HuH-7 (cell line): ENCODE results near the gene TGFBRAP1.
"Not testable (repeated sequence)": the region's sequence is repeated elsewhere in the genome, so short reads cannot be mapped to it uniquely, and the experiment has no call there.

Source experiments
- DNase-seq: peaks from one replicate; pipeline ENCODE4 v3.0.0; 2011; ENCODE audit warnings: low spot score

The TGFBRAP1 gene

DNA sequence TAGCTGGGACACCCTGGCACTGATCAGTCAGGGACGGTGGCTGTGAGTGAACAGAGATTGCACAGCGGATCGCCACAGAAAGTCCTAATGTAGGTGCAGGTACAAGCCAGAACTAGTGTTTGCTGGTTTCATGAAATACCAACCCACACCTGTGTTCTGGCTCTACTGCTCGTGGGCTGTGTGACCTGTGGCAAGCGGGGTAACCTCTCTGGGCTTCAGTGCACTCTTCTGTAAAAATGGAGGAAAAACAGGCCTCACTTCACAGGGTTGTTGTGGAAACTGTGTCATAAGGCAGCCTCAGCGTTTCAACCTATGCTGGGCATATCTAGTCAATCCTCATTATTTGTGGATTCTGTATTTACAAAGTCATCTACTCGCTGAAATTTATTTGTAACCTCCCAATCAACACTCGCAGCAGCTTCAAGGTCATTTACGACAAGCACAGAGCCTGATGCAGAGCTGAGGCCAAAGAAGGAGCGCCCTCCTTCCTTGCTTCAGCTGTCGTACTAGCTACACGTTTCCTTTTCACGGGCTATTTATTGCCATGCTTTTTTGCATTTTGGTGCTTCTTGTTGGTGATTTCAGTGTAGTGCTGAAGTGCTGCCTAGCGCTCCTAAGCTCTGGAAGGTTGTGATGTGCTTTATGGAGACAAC, 58.0 kb downstream of the TGFBRAP1 start:
- no peak for DNase-seq

DNA sequence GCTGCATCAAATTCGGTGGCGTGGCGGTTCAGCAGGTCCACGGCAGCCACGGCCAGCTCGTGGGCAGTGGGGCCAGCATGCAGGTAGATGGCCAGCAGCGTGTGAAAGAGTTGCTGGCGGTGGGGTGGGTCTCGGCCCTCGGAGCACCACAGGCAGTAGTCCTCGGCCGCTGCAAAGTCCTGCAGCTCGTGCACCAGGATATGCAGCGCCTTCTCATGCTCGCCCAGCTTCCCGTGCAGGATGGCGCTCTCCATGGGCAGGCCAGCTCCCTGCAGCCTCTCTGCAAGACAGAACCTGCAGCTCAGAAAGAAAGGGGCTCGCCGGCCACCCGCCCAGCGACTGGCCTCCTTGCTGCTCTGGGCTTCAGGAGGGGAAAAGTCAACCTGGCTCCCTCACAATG, 60.1 kb downstream of the TGFBRAP1 start:
- no peak for DNase-seq

DNA sequence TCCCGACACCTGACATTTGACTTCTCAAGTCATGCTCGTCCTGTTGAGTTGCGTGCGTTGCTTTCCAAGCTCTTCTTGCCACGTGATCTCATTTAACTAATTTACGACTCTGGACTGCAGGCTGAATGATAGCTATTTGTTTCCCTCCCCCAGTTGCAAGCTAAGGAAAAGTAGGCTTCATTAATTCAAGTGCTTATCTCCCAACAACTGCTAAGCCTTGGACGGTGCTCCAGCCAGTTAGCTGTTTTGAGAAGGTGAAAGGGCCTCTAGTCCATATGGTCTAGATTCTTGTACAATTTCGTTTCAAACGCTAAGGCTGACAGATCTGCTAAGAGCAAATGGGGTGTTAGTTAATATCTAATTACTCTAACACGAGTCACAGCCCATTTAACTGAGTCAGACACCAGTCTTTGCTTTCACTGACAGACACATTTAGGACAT, 66.9 kb downstream of the TGFBRAP1 start:
- no peak for DNase-seq

GRCh38 chr2:105261061-105261460, 68.5 kb downstream of the TGFBRAP1 start:
- no peak for DNase-seq

DNA sequence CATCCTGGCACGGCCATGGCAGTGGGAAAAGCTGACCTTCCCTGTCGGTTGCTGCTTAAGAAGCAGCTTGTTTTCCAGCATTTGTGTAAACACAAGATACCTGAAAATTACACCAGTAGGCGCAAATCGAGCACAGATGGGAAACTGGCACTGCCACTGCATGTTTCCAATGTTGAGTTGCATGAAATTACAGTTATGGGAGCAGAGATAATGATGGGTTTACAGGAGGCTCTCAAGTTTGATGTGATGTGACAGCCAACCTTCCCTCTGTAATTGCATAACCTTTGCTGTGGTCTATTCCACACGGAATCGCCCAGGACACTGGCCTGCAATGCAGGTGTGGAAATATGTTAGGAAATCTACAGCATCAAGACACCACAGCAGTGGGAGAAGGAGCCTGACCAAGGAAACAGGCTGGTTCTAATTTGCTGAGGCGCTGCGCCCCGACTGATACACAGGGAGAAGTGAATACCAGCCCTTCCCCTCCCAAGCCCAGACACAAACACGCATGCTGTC, 70.6 kb downstream of the TGFBRAP1 start:
- DNase-seq, result no peak

DNA sequence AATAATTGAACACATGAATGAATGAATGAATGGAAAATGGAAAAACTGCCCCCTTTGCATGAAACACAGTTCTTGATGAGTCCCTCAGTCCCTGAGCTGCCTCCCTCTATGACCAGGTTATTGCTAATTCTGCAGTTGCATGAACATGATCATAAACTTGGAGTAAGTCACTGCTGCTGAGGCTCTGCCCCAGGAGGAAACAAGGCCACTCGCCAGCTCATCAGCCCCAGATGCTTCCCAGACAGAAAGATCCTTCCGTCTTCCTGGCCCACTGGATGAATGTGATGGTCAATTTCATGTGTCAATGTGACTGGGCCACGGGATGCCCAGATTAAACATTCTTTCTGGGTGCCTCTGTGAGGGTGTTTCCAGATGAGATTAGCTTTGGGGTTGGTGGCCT, 71.6 kb downstream of the TGFBRAP1 start:
- DNase-seq, result no peak

GRCh38 chr2:105256431-105257047, 73.0 kb downstream of the TGFBRAP1 start:
- DNase-seq, result no peak

- DNase-seq, result no peak
These were observed 73.6 kb downstream of the TGFBRAP1 start for GRCh38 chr2:105255979-105256378.

DNA sequence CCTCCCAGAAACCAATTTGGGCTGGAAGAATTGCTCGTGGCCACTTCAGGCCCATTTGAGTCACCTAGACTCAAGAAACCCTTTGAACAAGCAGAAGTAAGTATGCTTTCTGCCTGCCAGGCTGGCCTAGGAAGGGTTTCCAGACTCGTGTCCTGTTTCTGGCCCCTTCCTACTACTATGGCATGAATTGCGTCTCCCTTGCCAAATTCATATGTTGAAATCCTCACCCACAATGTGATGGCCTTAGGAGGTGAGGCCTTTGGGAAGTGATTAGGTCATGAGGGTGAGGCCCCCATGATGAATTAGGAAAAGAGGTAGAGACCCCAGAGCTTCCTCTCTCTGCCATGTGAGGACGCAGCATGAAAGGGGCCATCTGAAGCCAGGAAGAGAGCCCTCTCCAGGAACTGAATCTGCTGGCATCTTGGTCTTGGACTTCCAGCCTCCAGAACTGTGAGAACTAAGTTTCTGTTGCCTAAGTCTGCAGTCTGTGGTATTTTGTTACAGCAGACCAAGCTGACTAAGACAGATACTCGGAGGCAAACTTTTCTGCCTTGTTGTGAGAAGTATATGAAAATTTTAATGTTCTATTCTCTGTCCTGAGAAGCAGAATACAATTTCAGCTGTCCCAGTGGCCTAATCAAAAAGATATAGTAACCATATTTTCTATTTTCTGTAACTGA, 74.9 kb downstream of the TGFBRAP1 start:
- DNase-seq, result no peak

GRCh38 chr2:105252271-105252670, 77.3 kb downstream of the TGFBRAP1 start:
- DNase-seq, result no peak

DNA sequence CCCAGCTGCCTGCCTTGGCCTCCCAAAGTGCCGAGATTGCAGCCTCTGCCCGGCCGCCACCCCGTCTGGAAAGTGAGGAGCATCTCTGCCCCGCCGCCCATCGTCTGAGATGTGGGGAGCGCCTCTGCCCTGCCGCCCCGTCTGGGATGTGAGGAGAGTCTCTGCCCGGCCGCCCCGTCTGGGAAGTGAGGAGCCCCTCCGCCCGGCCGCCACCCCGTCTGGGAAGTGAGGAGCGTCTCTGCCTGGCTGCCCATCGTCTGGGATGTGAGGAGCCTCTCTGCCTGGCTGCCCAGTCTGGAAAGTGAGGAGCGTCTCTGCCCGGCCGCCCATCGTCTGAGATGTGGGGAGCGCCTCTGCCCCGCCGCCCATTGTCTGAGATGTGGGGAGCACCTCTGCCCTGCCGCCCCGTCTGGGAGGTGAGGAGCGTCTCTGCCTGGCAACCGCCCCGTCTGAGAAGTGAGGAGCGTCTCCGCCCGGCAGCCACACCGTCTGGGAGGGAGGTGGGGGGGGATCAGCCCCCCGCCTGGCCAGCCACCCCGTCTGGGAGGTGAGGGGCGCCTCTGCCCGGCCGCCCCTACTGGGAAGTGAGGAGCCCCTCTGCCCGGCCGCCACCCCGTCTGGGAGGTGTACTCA, 78.4 kb downstream of the TGFBRAP1 start:
- not testable (repeated sequence) for DNase-seq

DNA sequence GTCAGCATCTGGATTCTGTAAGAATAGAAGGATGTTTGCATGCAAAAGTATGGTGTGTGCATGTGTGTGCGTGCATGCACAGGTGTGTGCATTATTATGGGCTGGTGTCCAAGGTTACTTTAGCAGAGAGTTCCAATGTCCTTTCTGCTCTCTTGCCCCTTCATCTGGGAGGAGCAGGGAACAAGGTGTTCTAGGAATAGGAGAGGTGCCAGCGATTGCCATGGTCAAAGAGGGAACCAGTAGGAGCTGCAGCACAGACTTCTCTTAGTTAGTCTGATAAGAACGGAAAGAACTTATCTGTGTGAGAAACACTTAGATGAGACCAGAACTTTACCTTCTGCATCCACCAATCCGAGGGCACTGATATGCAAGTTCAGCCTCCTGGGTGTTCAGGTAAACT, 79.6 kb downstream of the TGFBRAP1 start:
- no peak for DNase-seq

DNA sequence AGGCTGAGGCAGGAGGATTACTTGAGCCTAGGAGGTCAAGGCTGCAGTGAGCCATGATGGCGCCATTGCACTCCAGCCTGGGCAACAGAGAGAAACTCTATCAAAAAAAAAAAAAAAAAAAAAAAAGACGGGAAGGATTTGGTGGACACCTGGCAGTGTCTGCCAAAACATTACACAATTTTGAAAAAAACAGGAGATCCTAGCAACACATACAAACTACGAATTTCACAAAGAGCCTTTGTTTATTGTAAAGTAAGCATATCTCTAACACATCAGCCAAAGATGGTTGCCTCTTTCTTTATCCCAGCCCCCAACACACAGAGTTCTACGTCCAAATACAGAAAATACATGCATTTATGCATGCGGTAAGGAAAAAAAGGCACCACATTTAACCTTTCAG, 80.4 kb downstream of the TGFBRAP1 start:
- no peak for DNase-seq

DNA sequence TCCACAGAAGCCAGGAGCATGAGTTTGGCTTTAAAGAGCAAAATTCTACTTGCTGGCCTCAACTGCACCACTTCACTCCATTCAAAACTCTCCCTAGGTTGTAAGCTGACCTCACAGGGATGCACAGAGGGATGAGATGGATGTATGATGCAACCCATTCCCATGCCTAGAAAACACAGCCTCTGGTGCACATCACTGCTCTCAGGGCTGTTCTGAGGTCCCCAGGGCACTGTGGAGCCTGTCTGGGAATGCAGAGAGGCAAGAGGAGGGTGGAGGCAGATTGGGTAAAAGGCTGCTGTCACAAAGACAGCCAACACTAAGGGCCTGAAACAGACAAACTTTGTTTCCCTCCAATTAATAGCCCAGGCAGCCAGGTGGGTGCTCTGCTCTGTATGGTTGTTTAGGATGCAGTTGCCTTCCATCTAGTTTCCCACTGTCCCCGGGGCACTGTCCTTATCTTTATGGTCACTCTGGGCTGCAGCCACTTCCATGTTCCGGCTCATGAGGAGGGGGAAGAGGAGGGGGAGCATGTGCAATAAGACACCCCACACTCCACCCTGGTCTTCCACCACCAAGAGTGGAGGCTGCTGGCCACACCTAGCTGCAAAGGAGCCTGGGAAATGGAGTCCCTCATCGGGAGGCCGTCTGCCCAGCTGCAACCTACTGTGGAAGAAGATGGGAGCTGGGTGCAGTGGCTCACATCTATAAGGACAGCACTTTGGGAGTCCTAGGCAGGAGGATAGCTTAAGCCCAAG, 81.0 kb downstream of the TGFBRAP1 start:
- DNase-seq, result no peak

DNA sequence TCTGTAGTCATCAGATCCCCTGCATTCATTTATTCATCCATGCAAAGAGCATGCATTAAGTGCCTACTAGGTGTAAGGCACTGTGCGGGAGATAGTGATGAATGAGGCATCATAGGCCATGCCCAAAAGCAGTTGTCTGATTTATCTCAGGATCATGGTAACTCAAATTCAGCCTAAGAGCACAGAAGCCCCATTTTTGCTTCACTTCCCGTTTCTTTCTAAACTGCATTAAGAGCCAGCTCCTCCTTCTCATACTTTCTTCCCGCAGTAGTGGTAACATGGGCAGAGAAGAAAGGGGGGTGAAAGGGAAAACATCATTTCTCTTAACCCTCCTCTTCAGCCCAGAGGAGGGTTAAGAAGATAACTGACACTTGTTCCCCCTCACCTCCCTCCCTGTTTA, 85.1 kb downstream of the TGFBRAP1 start:
- DNase-seq, result no peak

- peak; percentile 40 for DNase-seq
These were observed 85.6 kb downstream of the TGFBRAP1 start for GRCh38 chr2:105243961-105244360.

- DNase-seq, result no peak
These were observed 87.1 kb downstream of the TGFBRAP1 start for GRCh38 chr2:105242286-105242993.

DNA sequence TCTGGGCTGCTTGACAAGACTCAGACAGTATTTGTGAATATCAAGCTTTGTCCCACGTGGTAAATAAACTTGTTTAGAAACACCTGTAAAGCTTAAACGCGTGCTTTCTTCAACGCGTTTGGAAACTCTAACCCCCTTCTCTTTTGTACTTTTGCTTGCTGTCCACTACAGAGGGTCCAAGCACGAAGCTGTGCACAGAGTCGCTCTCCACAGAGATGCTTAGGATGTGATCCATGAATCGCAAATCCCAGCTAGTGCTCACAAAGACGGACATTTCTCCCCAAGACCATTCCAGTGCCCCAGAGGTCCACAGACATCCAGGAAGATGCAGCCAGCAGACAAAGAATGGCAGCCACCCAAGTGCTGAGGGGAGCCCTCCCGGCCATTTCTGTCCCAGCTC, 88.1 kb downstream of the TGFBRAP1 start, which contains the start of gene GPR45:
Gene GPR45, plus strand, starts transcription at position 301 of the 400 bp plus-strand sequence. CDS start 116 bp downstream, outside the sequence.
- no peak for DNase-seq

GRCh38 chr2:105239924-105240323, 89.6 kb downstream of the TGFBRAP1 start:
- no peak for DNase-seq

DNA sequence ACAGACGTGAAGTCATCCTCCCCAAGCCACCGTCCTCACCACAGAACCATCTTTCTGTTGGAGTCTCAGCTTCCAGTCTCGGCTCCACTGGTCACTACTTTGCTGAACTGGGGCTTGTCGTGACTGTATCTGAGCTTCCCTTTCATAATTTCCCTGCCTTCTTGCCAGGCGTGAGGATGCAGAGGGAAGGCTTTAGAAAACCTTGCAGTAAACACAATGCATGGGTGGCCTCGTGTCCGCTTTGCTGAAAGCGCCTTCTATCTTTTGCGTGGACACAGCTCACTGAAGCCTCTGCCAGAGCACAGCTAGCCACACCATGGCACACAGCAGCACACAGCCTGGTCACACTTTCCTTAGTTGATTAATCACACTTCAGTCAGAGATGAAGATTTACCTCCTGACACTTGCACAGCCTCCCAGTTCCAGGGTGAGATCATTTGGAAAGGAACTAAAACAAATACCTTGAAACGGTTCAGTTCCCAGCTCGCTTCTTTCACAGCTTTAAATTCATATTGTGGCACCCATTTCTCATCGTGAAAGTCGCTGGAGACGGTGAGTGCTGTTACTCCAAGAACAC, 90.8 kb downstream of the TGFBRAP1 start:
- DNase-seq, result no peak
